HepG2 (cell line): Measurements from ENCODE around the gene AHCY. TPM values are rescaled to one million over a fixed set of nuclear protein-coding genes. Genes with fewer than 3 reads are reported as not detected.
A peak's percentile ranks its signal among the peaks of the same experiment; 100 is the strongest.

Experiments
- ARID2 ChIP-seq: sonication (generic); formaldehyde crosslinking; IDR thresholded peaks from 2 replicates; pipeline ENCODE4 v1.8.1; 2022; ENCODE audit warnings: mild to moderate bottlenecking, missing genetic modification reagents, borderline replicate concordance
- EED ChIP-seq: sonication (generic); formaldehyde crosslinking; IDR thresholded peaks from 2 replicates; pipeline ENCODE4 v1.5.0; 2020; ENCODE audit warnings: mild to moderate bottlenecking, missing genetic modification reagents
- ELF3 ChIP-seq: IDR thresholded peaks from 2 replicates; pipeline ENCODE4 v1.6.1; 2016; ENCODE audit warnings: missing genetic modification reagents, missing compliant biosample characterization
- FIP1L1 ChIP-seq: fragments of 200-400 bp; formaldehyde crosslinking; IDR thresholded peaks from 2 replicates; pipeline ENCODE4 v1.6.1; 2018; ENCODE audit warnings: low read depth, mild to moderate bottlenecking, low read length, moderate library complexity, borderline replicate concordance; ENCODE audit not compliant: insufficient read depth
- GATA4 ChIP-seq: sonication (generic); IDR thresholded peaks from 2 replicates; pipeline ENCODE4 v1.6.1; 2016; ENCODE audit warnings: antibody characterized with exemption, low read depth, borderline replicate concordance
- GTF2F1 ChIP-seq: fragments of 150-350 bp; IDR thresholded peaks from 2 replicates; pipeline ENCODE4 v1.6.1; 2014; ENCODE audit warnings: low read length
- KDM5A ChIP-seq: fragments of 200-600 bp; sonication (generic); IDR thresholded peaks from 2 replicates; pipeline ENCODE4 v1.7.0; 2018; ENCODE audit warnings: antibody characterized with exemption, mild to moderate bottlenecking, low read length, borderline replicate concordance
- KLF15 ChIP-seq: sonication (generic); formaldehyde crosslinking; IDR thresholded peaks from 2 replicates; pipeline ENCODE4 v1.8.1; 2023; ENCODE audit warnings: borderline replicate concordance, mild to moderate bottlenecking, inconsistent platforms, missing genetic modification reagents, mixed read lengths
- LCORL ChIP-seq, 2 experiments: fragments of 450-650 bp in 1 of 2; sonication (generic) in 1 of 2; formaldehyde crosslinking in 1 of 2; IDR thresholded peaks; 2 replicates each; pipeline versions ENCODE4 v1.5.0 to v1.6.1; 2017 to 2020; ENCODE audit warnings: antibody characterized with exemption in 1 of 2, missing genetic modification reagents in 1 of 2
- NFIB ChIP-seq: sonication (generic); formaldehyde crosslinking; IDR thresholded peaks from 2 replicates; pipeline ENCODE4 v1.9.0; 2021; ENCODE audit warnings: missing genetic modification reagents, mild to moderate bottlenecking, borderline replicate concordance
- NFRKB ChIP-seq: fragments of 450-650 bp; IDR thresholded peaks from 2 replicates; pipeline ENCODE4 v1.6.1; 2017
- NRL ChIP-seq: sonication (generic); formaldehyde crosslinking; IDR thresholded peaks from 2 replicates; pipeline ENCODE4 v1.5.0; 2020; ENCODE audit warnings: missing genetic modification reagents, mild to moderate bottlenecking, moderate library complexity, borderline replicate concordance
- RBFOX2 ChIP-seq: fragments of 200-400 bp; formaldehyde crosslinking; IDR thresholded peaks from 2 replicates; pipeline ENCODE4 v1.6.1; 2017; ENCODE audit warnings: low read depth, mild to moderate bottlenecking, low read length
- REPIN1 ChIP-seq: sonication (generic); formaldehyde crosslinking; IDR thresholded peaks from 2 replicates; pipeline ENCODE4 v1.8.0; 2022; ENCODE audit warnings: missing genetic modification reagents, low read depth, mild to moderate bottlenecking, borderline replicate concordance
- SAFB2 ChIP-seq: sonication (generic); formaldehyde crosslinking; IDR thresholded peaks from 2 replicates; pipeline ENCODE4 v1.5.1; 2020; ENCODE audit warnings: missing genetic modification reagents, low read depth, mild to moderate bottlenecking, borderline replicate concordance
- SIN3A ChIP-seq: IDR thresholded peaks from 2 replicates; pipeline ENCODE4 v1.6.1; 2011; ENCODE audit warnings: low read depth, mild to moderate bottlenecking, control low read depth, low read length, borderline replicate concordance
- TAF1 ChIP-seq: sonication (generic); formaldehyde crosslinking; IDR thresholded peaks from 2 replicates; pipeline ENCODE4 v1.4.0; 2020; ENCODE audit warnings: missing genetic modification reagents
- TFDP2 ChIP-seq: sonication (generic); formaldehyde crosslinking; IDR thresholded peaks from 2 replicates; pipeline ENCODE4 v1.4.0; 2020; ENCODE audit warnings: missing genetic modification reagents
- ZFYVE20 ChIP-seq: sonication (generic); formaldehyde crosslinking; IDR thresholded peaks from 2 replicates; pipeline ENCODE4 v1.8.0; 2023; ENCODE audit warnings: low read depth, mild to moderate bottlenecking, moderate library complexity, missing genetic modification reagents, borderline replicate concordance
- ZKSCAN1 ChIP-seq: fragments of 150-350 bp; IDR thresholded peaks from 2 replicates; pipeline ENCODE4 v1.6.1; 2014; ENCODE audit warnings: low read length
- ZNF44 ChIP-seq: sonication (generic); formaldehyde crosslinking; IDR thresholded peaks from 2 replicates; pipeline ENCODE4 v1.5.1; 2020; ENCODE audit warnings: mild to moderate bottlenecking, missing genetic modification reagents
- ZNF510 ChIP-seq: sonication (generic); formaldehyde crosslinking; IDR thresholded peaks from 2 replicates; pipeline ENCODE4 v1.4.0; 2020; ENCODE audit warnings: low read depth, mild to moderate bottlenecking, missing genetic modification reagents
- ZNF589 ChIP-seq: sonication (generic); formaldehyde crosslinking; conservative IDR thresholded peaks from 2 replicates; pipeline ENCODE4 v1.8.0; 2022; ENCODE audit warnings: mild to moderate bottlenecking, moderate library complexity, missing genetic modification reagents
- ZNF816 ChIP-seq: sonication (generic); formaldehyde crosslinking; IDR thresholded peaks from 2 replicates; pipeline ENCODE4 v1.8.0; 2022; ENCODE audit warnings: missing genetic modification reagents, mild to moderate bottlenecking, borderline replicate concordance
- polyA plus RNA-seq, 8 experiments: library from polyadenylated mRNA; depleted of rRNA in 3 of 8; stranded (reverse) in 7 of 8; unstranded in 1 of 8; fragments of >200 nt; fragmentation: Illumina TruSeq in 4 of 8; extraction: Trizol in 4 of 8; gene quantifications; 2 replicates each; pipeline versions ENCODE4 v1.2.1 to v1.2.3, GENCODE V29; 2011 to 2016; ENCODE audit warnings: low read depth in 4 of 8, missing spikeins in 1 of 8, mixed read lengths in 1 of 8; ENCODE audit not compliant: insufficient read depth in 1 of 8
- total RNA-seq, 5 experiments: library from RNA; depleted of rRNA; stranded (reverse); fragments of >200 nt; fragmentation: Illumina TruSeq; extraction: Trizol; gene quantifications; 2 replicates each; pipeline ENCODE4 v1.2.3, GENCODE V29; 2016; ENCODE audit warnings: low read depth in 1 of 5
- TF ChIP-seq, protein P1 (sequence below): sonication (generic); formaldehyde crosslinking; IDR thresholded peaks from 2 replicates; pipeline ENCODE4 v1.8.0; 2022; ENCODE audit warnings: missing genetic modification reagents, mild to moderate bottlenecking, inconsistent platforms, borderline replicate concordance

The AHCY gene
- total and polyA plus RNA-seq, 2 of the 13 experiments (the other 11 are each of a cell fraction or from before 2014, with no cell fraction given): 407 to 419 TPM

DNA sequence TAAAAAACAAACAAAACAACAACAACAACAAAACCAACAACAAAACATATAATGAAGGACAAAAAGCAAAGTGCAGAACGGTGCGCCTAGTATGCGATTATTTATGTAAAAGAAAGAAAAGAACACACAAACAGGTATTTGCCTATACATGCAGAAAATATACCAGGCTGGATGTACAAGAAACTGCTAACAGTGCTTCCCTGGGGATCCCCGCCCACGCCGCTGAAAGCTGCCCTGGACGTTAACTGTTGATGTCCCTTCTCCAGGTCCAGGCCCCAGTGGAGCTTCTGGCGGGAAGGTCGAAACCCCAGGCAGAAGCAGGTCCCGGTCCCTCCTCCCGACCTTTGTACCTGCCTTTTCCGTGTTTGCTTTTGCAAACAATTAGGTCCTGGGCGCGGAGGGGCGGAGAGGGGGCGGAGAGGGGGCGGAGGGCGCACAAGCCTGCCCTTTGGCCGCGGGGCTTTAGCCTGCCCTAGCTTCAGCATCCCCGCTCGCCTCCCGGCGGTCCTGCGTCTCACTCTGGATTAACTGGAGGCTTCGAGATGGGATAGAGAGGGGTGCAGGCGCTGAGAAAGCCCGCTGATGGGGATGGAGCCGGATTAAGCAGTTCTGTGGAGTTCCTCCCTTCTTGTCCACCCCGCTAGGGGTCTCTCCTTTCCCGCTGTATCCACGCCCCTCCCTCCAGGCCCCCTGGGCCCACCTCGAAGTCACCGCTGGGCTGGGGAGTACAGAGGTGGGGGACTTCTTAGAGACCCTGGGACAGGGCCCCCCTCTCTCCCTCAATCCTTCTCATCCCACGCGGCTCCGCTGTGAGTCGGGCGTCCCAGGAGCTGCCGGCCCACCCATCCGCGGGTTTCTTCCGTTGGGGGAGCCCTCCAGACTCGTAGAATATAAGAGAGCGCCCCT lies 8.2 kb upstream of the AHCY start (continued):
- TF ChIP-seq ZFYVE20 (no peak), ARID2 (peak; percentile 94), NFRKB (no peak), TFDP2 (CRISPR knock-in tag) (peak; percentile 98), ZKSCAN1 (peak; percentile 24; the same call in 1 of the 2 replicates), GATA4 (peak; percentile 81), SAFB2 (no peak), SIN3A (peak; percentile 83), REPIN1 (CRISPR knock-in tag) (peak; percentile 98), LCORL (IDR thresholded peaks at IDR 0.05) (no peak), LCORL (CRISPR knock-in tag; IDR thresholded peaks at IDR 0.05) (peak; percentile 98), GTF2F1 (no peak), NRL (CRISPR knock-in tag) (0 out of 2 replicates have a peak, but pooled peaks have one; percentile 17), EED (no peak), ZNF510 (CRISPR knock-in tag) (peak; percentile 98), ZNF589 (CRISPR knock-in tag) (no peak), TAF1 (CRISPR knock-in tag) (no peak), ZNF44 (CRISPR knock-in tag) (no peak; the same call in 1 of the 2 replicates), FIP1L1 (no peak), ELF3 (CRISPR knock-in tag) (peak; percentile 97), RBFOX2 (peak; percentile 40; the same call in 1 of the 2 replicates), NFIB (CRISPR knock-in tag) (no peak), ZNF816 (no peak; the same call in none of the 2 replicates), KLF15 (no peak; the same call in 1 of the 2 replicates), KDM5A (no peak; the same call in none of the 2 replicates)
- TF ChIP-seq, protein P1, sequence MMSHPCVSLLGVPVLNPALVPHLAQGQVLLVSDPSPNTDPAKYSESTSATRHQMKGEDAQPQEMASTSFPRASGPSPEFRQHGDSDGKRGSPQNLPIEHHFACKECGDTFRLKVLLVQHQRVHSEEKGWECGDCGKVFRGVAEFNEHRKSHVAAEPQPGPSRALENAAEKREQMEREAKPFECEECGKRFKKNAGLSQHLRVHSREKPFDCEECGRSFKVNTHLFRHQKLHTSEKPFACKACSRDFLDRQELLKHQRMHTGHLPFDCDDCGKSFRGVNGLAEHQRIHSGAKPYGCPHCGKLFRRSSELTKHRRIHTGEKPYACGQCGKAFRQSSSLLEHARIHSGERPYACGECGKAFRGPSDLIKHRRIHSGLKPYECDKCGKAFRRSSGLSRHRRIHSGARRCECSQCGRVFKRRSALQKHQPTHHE: no peak; the same call in 1 of the 2 replicates
